ENCODE measurements around the gene UIMC1. TPM values are rescaled to one million over a fixed set of nuclear protein-coding genes. Genes with fewer than 3 reads are reported as not detected.
"Not testable (repeated sequence)": the region's sequence is repeated elsewhere in the genome, so short reads cannot be mapped to it uniquely, and the experiment has no call there.

The UIMC1 gene
- total RNA-seq, 2 experiments from 2014 or later: 49.4 to 53.0 TPM

GRCh38 chr5:176873011-176873410 is 133.6 kb downstream of the UIMC1 start:
- H3K9me3 Mint-ChIP-seq (ENCODE audit: insufficient read depth); POLR2A ChIA-PET; H3K36me3 Mint-ChIP-seq (ENCODE audit: low read depth); DNase-seq; ATAC-seq; H3K4me3 Mint-ChIP-seq: not testable (repeated sequence)
- Mint-ChIP-seq H3K27me3 (ENCODE audit: low read depth) (peaks cover 18% of the 10 kb centered on the region), H3K27ac (peak overlapping the region; percentile 66), H3K4me1 (ENCODE audit: low read depth) (peaks cover 12% of the 10 kb centered on the region)
- CTCF ChIA-PET: interaction anchor here (1.4 kb wide), 1 partner anchor 10 kb away, joined by 3 read pairs; no protein-coding TSS in a partner anchor

- POLR2A ChIA-PET; H3K9me3 Mint-ChIP-seq (ENCODE audit: insufficient read depth); H3K36me3 Mint-ChIP-seq (ENCODE audit: low read depth); CTCF ChIA-PET; ATAC-seq; H3K27ac Mint-ChIP-seq; H3K4me3 Mint-ChIP-seq; DNase-seq: not testable (repeated sequence)
- Mint-ChIP-seq H3K27me3 (ENCODE audit: low read depth) (peaks cover 19% of the 10 kb centered on the region), H3K4me1 (ENCODE audit: low read depth) (peaks cover 12% of the 10 kb centered on the region)
Observed at GRCh38 chr5:176872586-176872985, 134.0 kb downstream of the UIMC1 start.

- peaks cover 18% of the 10 kb centered on the region for H3K27me3 Mint-ChIP-seq (ENCODE audit: low read depth)
- H3K36me3 Mint-ChIP-seq (ENCODE audit: low read depth); CTCF ChIA-PET; POLR2A ChIA-PET; ATAC-seq; H3K27ac Mint-ChIP-seq; H3K4me3 Mint-ChIP-seq; DNase-seq; H3K4me1 Mint-ChIP-seq (ENCODE audit: low read depth); H3K9me3 Mint-ChIP-seq (ENCODE audit: insufficient read depth): not testable (repeated sequence)
Observed at GRCh38 chr5:176870644-176871043, 135.9 kb downstream of the UIMC1 start.

- CTCF ChIA-PET: no interaction called here
- peaks cover 14% of the 10 kb centered on the region for H3K27me3 Mint-ChIP-seq (ENCODE audit: low read depth)
- DNase-seq: no peak
- no peak for ATAC-seq
- POLR2A ChIA-PET: no interaction called here
- peaks cover 3% of the 10 kb centered on the region for H3K9me3 Mint-ChIP-seq (ENCODE audit: insufficient read depth)
- no peak overlapping the region for H3K4me3 Mint-ChIP-seq
- no peak overlapping the region for H3K27ac Mint-ChIP-seq
- no peaks in the 10 kb centered on the region for H3K4me1 Mint-ChIP-seq (ENCODE audit: low read depth)
- H3K36me3 Mint-ChIP-seq (ENCODE audit: low read depth): no peaks in the 10 kb centered on the region
Observed at GRCh38 chr5:176870110-176870591, 136.4 kb downstream of the UIMC1 start.

GRCh38 chr5:176869501-176870109 is 137.0 kb downstream of the UIMC1 start:
- ChIA-PET POLR2A (interaction anchor here (0.5 kb wide), 1 partner anchor 333 kb away, joined by 3 read pairs; no protein-coding TSS in a partner anchor), CTCF (no interaction called here)
- no peak for ATAC-seq
- H3K36me3 Mint-ChIP-seq (ENCODE audit: low read depth): no peaks in the 10 kb centered on the region
- peaks cover 3% of the 10 kb centered on the region for H3K9me3 Mint-ChIP-seq (ENCODE audit: insufficient read depth)
- peaks cover 10% of the 10 kb centered on the region for H3K27me3 Mint-ChIP-seq (ENCODE audit: low read depth)
- no peak overlapping the region for H3K4me3 Mint-ChIP-seq
- H3K27ac Mint-ChIP-seq: no peak overlapping the region
- no peak for DNase-seq
- H3K4me1 Mint-ChIP-seq (ENCODE audit: low read depth): no peaks in the 10 kb centered on the region

GRCh38 chr5:176868731-176869130 is 137.8 kb downstream of the UIMC1 start:
- peaks cover 14% of the 10 kb centered on the region for H3K27me3 Mint-ChIP-seq (ENCODE audit: low read depth)
- POLR2A ChIA-PET: interaction anchor here (0.5 kb wide), 1 partner anchor 332 kb away, joined by 3 read pairs; no protein-coding TSS in a partner anchor
- no peak overlapping the region for H3K4me3 Mint-ChIP-seq
- peaks cover 3% of the 10 kb centered on the region for H3K9me3 Mint-ChIP-seq (ENCODE audit: insufficient read depth)
- no peaks in the 10 kb centered on the region for H3K4me1 Mint-ChIP-seq (ENCODE audit: low read depth)
- H3K36me3 Mint-ChIP-seq (ENCODE audit: low read depth): no peaks in the 10 kb centered on the region
- DNase-seq (no peak), ATAC-seq (no peak)
- CTCF ChIA-PET: no interaction called here
- no peak overlapping the region for H3K27ac Mint-ChIP-seq

GRCh38 chr5:176868126-176868525 is 138.5 kb downstream of the UIMC1 start:
- Mint-ChIP-seq H3K9me3 (ENCODE audit: insufficient read depth) (peaks cover 3% of the 10 kb centered on the region), H3K4me1 (ENCODE audit: low read depth) (no peaks in the 10 kb centered on the region), H3K27me3 (ENCODE audit: low read depth) (peaks cover 18% of the 10 kb centered on the region), H3K27ac (no peak overlapping the region), H3K4me3 (no peak overlapping the region), H3K36me3 (ENCODE audit: low read depth) (no peaks in the 10 kb centered on the region)
- ChIA-PET POLR2A (no interaction called here), CTCF (no interaction called here)
- DNase-seq (no peak), ATAC-seq (no peak)

- Mint-ChIP-seq H3K9me3 (ENCODE audit: insufficient read depth) (peaks cover 3% of the 10 kb centered on the region), H3K27ac (no peak overlapping the region), H3K4me1 (ENCODE audit: low read depth) (no peaks in the 10 kb centered on the region), H3K4me3 (no peak overlapping the region), H3K27me3 (ENCODE audit: low read depth) (peaks cover 21% of the 10 kb centered on the region), H3K36me3 (ENCODE audit: low read depth) (no peaks in the 10 kb centered on the region)
- ATAC-seq (no peak), DNase-seq (no peak)
- POLR2A ChIA-PET: no interaction called here
- CTCF ChIA-PET: no interaction called here
Observed at GRCh38 chr5:176866707-176867310, 139.8 kb downstream of the UIMC1 start.

GRCh38 chr5:176865964-176866363 is 140.6 kb downstream of the UIMC1 start:
- H3K9me3 Mint-ChIP-seq (ENCODE audit: insufficient read depth): peaks cover 3% of the 10 kb centered on the region
- no peak overlapping the region for H3K4me3 Mint-ChIP-seq
- H3K4me1 Mint-ChIP-seq (ENCODE audit: low read depth): no peaks in the 10 kb centered on the region
- ChIA-PET CTCF (no interaction called here), POLR2A (no interaction called here)
- no peak overlapping the region for H3K27ac Mint-ChIP-seq
- DNase-seq: no peak
- ATAC-seq: no peak
- no peaks in the 10 kb centered on the region for H3K36me3 Mint-ChIP-seq (ENCODE audit: low read depth)
- H3K27me3 Mint-ChIP-seq (ENCODE audit: low read depth): peaks cover 21% of the 10 kb centered on the region

GRCh38 chr5:176864755-176865154 is 141.8 kb downstream of the UIMC1 start:
- no peak overlapping the region for H3K27ac Mint-ChIP-seq
- no peaks in the 10 kb centered on the region for H3K9me3 Mint-ChIP-seq (ENCODE audit: insufficient read depth)
- DNase-seq (no peak), ATAC-seq (no peak)
- no peaks in the 10 kb centered on the region for H3K36me3 Mint-ChIP-seq (ENCODE audit: low read depth)
- ChIA-PET CTCF (no interaction called here), POLR2A (no interaction called here)
- H3K4me3 Mint-ChIP-seq: no peak overlapping the region
- H3K4me1 Mint-ChIP-seq (ENCODE audit: low read depth): no peaks in the 10 kb centered on the region
- peaks cover 21% of the 10 kb centered on the region for H3K27me3 Mint-ChIP-seq (ENCODE audit: low read depth)

- POLR2A ChIA-PET: interaction anchor here (0.6 kb wide), 1 partner anchor 19 kb away, joined by 3 read pairs; no protein-coding TSS in a partner anchor
- no peaks in the 10 kb centered on the region for H3K4me1 Mint-ChIP-seq (ENCODE audit: low read depth)
- no peak for DNase-seq
- H3K27ac Mint-ChIP-seq: no peak overlapping the region
- H3K4me3 Mint-ChIP-seq: no peak overlapping the region
- ATAC-seq: no peak
- H3K9me3 Mint-ChIP-seq (ENCODE audit: insufficient read depth): no peaks in the 10 kb centered on the region
- H3K27me3 Mint-ChIP-seq (ENCODE audit: low read depth): peaks cover 21% of the 10 kb centered on the region
- CTCF ChIA-PET: no interaction called here
- H3K36me3 Mint-ChIP-seq (ENCODE audit: low read depth): no peaks in the 10 kb centered on the region
Observed at GRCh38 chr5:176863765-176864098, 142.8 kb downstream of the UIMC1 start.

GRCh38 chr5:176863041-176863764 is 143.4 kb downstream of the UIMC1 start:
- POLR2A ChIA-PET: no interaction called here
- no peak for DNase-seq
- Mint-ChIP-seq H3K4me3 (no peak overlapping the region), H3K36me3 (ENCODE audit: low read depth) (no peaks in the 10 kb centered on the region), H3K27ac (no peak overlapping the region), H3K27me3 (ENCODE audit: low read depth) (peaks cover 21% of the 10 kb centered on the region), H3K9me3 (ENCODE audit: insufficient read depth) (no peaks in the 10 kb centered on the region), H3K4me1 (ENCODE audit: low read depth) (no peaks in the 10 kb centered on the region)
- ATAC-seq: no peak
- CTCF ChIA-PET: no interaction called here

Data from activated CD8-positive, alpha-beta T cell treated with anti-CD3 and anti-CD28 coated beads, Interleukin-2, amount 10 ng/mL, durations not matched to agents 7 days and 5 days (primary cell).